ENCODE data around the gene LCA5.

DNA sequence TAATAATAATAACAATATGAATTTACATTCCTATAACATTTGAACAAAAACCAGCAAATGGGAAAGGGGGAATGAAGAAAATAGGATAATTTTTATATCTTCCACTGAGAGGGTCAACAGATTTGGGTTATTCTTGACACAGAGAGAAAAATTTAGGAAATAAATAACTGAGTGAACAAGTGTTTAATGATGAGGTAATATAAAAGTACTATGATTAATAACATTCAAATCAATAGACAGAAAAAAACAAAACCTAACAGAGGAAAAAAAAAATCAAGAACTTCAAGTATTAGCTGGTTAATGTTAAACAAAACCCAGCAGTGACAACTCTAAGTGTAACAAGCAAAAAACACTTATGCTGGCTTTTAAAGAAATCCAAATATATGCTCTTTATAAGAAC is 66.5 kb downstream of the LCA5 start:
- TF ChIP-seq, protein P1, sequence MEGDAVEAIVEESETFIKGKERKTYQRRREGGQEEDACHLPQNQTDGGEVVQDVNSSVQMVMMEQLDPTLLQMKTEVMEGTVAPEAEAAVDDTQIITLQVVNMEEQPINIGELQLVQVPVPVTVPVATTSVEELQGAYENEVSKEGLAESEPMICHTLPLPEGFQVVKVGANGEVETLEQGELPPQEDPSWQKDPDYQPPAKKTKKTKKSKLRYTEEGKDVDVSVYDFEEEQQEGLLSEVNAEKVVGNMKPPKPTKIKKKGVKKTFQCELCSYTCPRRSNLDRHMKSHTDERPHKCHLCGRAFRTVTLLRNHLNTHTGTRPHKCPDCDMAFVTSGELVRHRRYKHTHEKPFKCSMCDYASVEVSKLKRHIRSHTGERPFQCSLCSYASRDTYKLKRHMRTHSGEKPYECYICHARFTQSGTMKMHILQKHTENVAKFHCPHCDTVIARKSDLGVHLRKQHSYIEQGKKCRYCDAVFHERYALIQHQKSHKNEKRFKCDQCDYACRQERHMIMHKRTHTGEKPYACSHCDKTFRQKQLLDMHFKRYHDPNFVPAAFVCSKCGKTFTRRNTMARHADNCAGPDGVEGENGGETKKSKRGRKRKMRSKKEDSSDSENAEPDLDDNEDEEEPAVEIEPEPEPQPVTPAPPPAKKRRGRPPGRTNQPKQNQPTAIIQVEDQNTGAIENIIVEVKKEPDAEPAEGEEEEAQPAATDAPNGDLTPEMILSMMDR (IDR thresholded peaks at IDR 0.05) = no peak
- no peak for TF ChIP-seq POLR2AphosphoS5 (IDR thresholded peaks at IDR 0.05)
